Upper lobe of left lung (tissue), 4 donors: ENCODE results near the gene SRSF11.

Experiments used
- POLR2A ChIP-seq, 4 donors: fragments of 450-650 bp; IDR thresholded peaks; one replicate each; pipeline ENCODE4 v1.5.1; 2016 to 2017; ENCODE audit warnings: antibody characterized with exemption in 4 of 4, mild to moderate bottlenecking in 2 of 4
- POLR2AphosphoS5 ChIP-seq, 2 donors: sonication (generic); formaldehyde crosslinking; IDR thresholded peaks; one replicate each; pipeline ENCODE4 v1.5.1; 2017; ENCODE audit warnings: antibody characterized with exemption in 2 of 2
- TF ChIP-seq, protein P1 (sequence below), 6 experiments: fragments of 450-650 bp in 4 of 6; fragments of 200-600 bp in 2 of 6; sonication (generic) in 2 of 6; IDR thresholded peaks; one replicate each; pipeline ENCODE4 v1.5.1; 2016 to 2019; ENCODE audit warnings: antibody characterized with exemption in 6 of 6

DNA sequence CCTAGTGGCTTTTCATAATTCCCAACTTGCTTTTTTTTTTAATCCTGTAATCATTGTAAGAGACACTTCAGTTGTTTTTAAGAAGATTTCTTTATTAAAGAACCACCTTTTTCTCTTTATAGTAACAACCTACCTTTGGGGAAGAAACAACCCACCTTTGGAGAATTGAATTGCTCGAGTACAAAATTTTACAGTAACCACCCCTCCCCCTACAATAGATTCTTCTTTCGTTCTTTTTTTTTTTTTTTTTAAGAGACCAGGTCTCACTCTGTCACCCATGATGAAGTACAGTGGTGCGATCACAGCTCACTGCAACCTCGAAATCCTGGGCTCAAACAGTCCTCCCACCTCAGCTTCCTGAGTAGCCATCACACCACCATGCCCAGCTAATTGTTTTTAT lies 13.7 kb upstream of the SRSF11 start:
- TF ChIP-seq POLR2A (IDR thresholded peaks at IDR 0.05) (no peak), POLR2AphosphoS5 (IDR thresholded peaks at IDR 0.05) (no peak)
- TF ChIP-seq, protein P1, sequence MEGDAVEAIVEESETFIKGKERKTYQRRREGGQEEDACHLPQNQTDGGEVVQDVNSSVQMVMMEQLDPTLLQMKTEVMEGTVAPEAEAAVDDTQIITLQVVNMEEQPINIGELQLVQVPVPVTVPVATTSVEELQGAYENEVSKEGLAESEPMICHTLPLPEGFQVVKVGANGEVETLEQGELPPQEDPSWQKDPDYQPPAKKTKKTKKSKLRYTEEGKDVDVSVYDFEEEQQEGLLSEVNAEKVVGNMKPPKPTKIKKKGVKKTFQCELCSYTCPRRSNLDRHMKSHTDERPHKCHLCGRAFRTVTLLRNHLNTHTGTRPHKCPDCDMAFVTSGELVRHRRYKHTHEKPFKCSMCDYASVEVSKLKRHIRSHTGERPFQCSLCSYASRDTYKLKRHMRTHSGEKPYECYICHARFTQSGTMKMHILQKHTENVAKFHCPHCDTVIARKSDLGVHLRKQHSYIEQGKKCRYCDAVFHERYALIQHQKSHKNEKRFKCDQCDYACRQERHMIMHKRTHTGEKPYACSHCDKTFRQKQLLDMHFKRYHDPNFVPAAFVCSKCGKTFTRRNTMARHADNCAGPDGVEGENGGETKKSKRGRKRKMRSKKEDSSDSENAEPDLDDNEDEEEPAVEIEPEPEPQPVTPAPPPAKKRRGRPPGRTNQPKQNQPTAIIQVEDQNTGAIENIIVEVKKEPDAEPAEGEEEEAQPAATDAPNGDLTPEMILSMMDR (IDR thresholded peaks at IDR 0.05) = no peak
